Neural progenitor cell (in vitro differentiated cells): ENCODE measurements around the gene PCDH17. TPM values are rescaled to one million over a fixed set of nuclear protein-coding genes. Genes with fewer than 3 reads are reported as not detected.

Source experiments
- DNase-seq: peaks from one replicate; pipeline ENCODE4 v3.0.0-alpha.2; 2016; ENCODE audit warnings: low spot score
- H2AFZ ChIP-seq: fragments of 200-600 bp; sonication (generic); replicated peaks from 2 replicates; pipeline ENCODE4 v1.6.1; 2016; ENCODE audit warnings: antibody characterized with exemption
- H3F3A ChIP-seq: fragments of 200-600 bp; sonication (generic); 2 replicates; pipeline ENCODE4 v1.6.1; 2016; ENCODE audit warnings: antibody characterized with exemption, low read depth
- H3K27ac ChIP-seq: fragments of 200-600 bp; sonication (generic); 2 replicates; pipeline ENCODE4 v1.5.1; 2016; ENCODE audit warnings: mild to moderate bottlenecking
- H3K27me3 ChIP-seq: fragments of 200-600 bp; sonication (generic); 2 replicates; pipeline ENCODE4 v1.6.1; 2016; ENCODE audit warnings: mild to moderate bottlenecking, moderate library complexity
- H3K36me3 ChIP-seq: fragments of 200-600 bp; sonication (generic); 2 replicates; pipeline ENCODE4 v1.5.1; 2016
- H3K4me1 ChIP-seq: fragments of 200-600 bp; sonication (generic); 2 replicates; pipeline ENCODE4 v1.6.1; 2016; ENCODE audit warnings: mixed run types
- H3K4me2 ChIP-seq: fragments of 200-600 bp; sonication (generic); 2 replicates; pipeline ENCODE4 v1.6.1; 2016
- H3K4me3 ChIP-seq: fragments of 200-600 bp; sonication (generic); 2 replicates; pipeline ENCODE4 v1.5.1; 2016
- H3K79me2 ChIP-seq: fragments of 200-600 bp; sonication (generic); 2 replicates; pipeline ENCODE4 v1.6.1; 2016; ENCODE audit warnings: low read depth
- H3K9ac ChIP-seq: fragments of 200-600 bp; sonication (generic); 2 replicates; pipeline ENCODE4 v1.6.1; 2016
- H3K9me3 ChIP-seq: fragments of 200-600 bp; sonication (generic); 2 replicates; pipeline ENCODE4 v1.5.1; 2016; ENCODE audit warnings: low read depth
- H4K20me1 ChIP-seq: fragments of 200-600 bp; sonication (generic); 2 replicates; pipeline ENCODE4 v1.6.1; 2016; ENCODE audit warnings: low read depth
- H3K27ac Mint-ChIP-seq: 3 replicates; pipeline ENCODE4 v1.8.0; 2021; ENCODE audit warnings: mixed read lengths
- H3K27me3 Mint-ChIP-seq: 2 replicates; pipeline ENCODE4 v1.8.0; 2022; ENCODE audit warnings: low read depth, mild to moderate bottlenecking, inconsistent platforms, moderate library complexity, mixed read lengths; ENCODE audit not compliant: insufficient read depth
- H3K36me3 Mint-ChIP-seq: 3 replicates; pipeline ENCODE4 v1.8.0; 2021; ENCODE audit warnings: mixed read lengths
- H3K4me1 Mint-ChIP-seq: 3 replicates; pipeline ENCODE4 v1.8.0; 2021; ENCODE audit warnings: mixed read lengths
- H3K4me3 Mint-ChIP-seq: 3 replicates; pipeline ENCODE4 v1.8.0; 2021; ENCODE audit warnings: mild to moderate bottlenecking, moderate library complexity, mixed read lengths
- H3K9me3 Mint-ChIP-seq: 3 replicates; pipeline ENCODE4 v1.8.0; 2020; ENCODE audit warnings: mixed read lengths
- CTCF ChIP-seq: fragments of 200-600 bp; sonication (generic); IDR thresholded peaks from 2 replicates; pipeline ENCODE4 v1.5.1; 2017; ENCODE audit warnings: antibody characterized with exemption, mild to moderate bottlenecking
- EZH2 ChIP-seq: fragments of 200-600 bp; sonication (generic); IDR thresholded peaks from 2 replicates; pipeline ENCODE4 v1.6.1; 2017; ENCODE audit warnings: antibody characterized with exemption, mild to moderate bottlenecking, moderate library complexity
- EZH2phosphoT487 ChIP-seq: fragments of 200-600 bp; sonication (generic); IDR thresholded peaks from 2 replicates; pipeline ENCODE4 v1.6.1; 2017; ENCODE audit warnings: antibody characterized with exemption
- total RNA-seq: library from RNA; depleted of rRNA; stranded (reverse); fragments of >200 nt; gene quantifications from 2 replicates; pipeline ENCODE4 v1.2.3, GENCODE V29; 2015; ENCODE audit warnings: low replicate concordance

PCDH17 gene
- total RNA-seq, 1 donor from 2014 or later: 5.3 TPM

GRCh38 chr13:57704031-57704430 lies 72.5 kb downstream of the PCDH17 start:
- Mint-ChIP-seq H3K4me1 (no peaks in the 10 kb centered on the region), H3K4me3 (no peak overlapping the region), H3K36me3 (no peaks in the 10 kb centered on the region), H3K27me3 (no peaks in the 10 kb centered on the region), H3K9me3 (no peaks in the 10 kb centered on the region), H3K27ac (no peak overlapping the region)
- no peak for TF ChIP-seq CTCF
- TF ChIP-seq EZH2: no peak
- no peak for TF ChIP-seq EZH2phosphoT487
- no peak overlapping the region for H3K4me2 ChIP-seq
- H3K4me1 ChIP-seq: no peaks in the 10 kb centered on the region
- no peaks in the 10 kb centered on the region for H3K36me3 ChIP-seq
- H2AFZ ChIP-seq: no peak overlapping the region
- H3K9me3 ChIP-seq: no peaks in the 10 kb centered on the region
- H4K20me1 ChIP-seq: no peaks in the 10 kb centered on the region
- DNase-seq: no peak
- H3F3A ChIP-seq: no peaks in the 10 kb centered on the region
- H3K79me2 ChIP-seq: no peaks in the 10 kb centered on the region
- H3K9ac ChIP-seq: no peak overlapping the region
- H3K27me3 ChIP-seq: no peaks in the 10 kb centered on the region
- no peak overlapping the region for H3K4me3 ChIP-seq
- H3K27ac ChIP-seq: no peak overlapping the region

DNA sequence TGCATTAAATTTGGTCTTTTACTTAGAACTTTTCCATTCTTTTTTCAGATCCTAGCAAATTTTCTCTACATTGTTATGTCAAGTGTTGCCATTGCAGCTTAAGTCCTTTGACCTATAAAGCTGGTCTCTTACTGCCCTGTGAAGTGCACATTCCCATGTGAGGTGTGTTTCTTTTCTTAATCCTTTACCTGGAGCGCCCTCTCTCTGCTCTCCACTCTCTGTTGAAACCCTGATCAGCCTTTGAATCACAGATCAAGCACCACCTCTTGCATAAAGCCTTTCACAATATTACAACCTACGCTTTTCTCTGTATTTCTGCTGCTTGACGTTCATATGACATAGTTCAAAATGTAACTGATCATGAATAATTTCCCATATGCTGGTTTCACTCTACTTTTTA lies 84.8 kb downstream of the PCDH17 start:
- H3K79me2 ChIP-seq: no peaks in the 10 kb centered on the region
- no peak for DNase-seq
- TF ChIP-seq EZH2 (no peak), EZH2phosphoT487 (no peak), CTCF (peak; percentile 26)

DNA sequence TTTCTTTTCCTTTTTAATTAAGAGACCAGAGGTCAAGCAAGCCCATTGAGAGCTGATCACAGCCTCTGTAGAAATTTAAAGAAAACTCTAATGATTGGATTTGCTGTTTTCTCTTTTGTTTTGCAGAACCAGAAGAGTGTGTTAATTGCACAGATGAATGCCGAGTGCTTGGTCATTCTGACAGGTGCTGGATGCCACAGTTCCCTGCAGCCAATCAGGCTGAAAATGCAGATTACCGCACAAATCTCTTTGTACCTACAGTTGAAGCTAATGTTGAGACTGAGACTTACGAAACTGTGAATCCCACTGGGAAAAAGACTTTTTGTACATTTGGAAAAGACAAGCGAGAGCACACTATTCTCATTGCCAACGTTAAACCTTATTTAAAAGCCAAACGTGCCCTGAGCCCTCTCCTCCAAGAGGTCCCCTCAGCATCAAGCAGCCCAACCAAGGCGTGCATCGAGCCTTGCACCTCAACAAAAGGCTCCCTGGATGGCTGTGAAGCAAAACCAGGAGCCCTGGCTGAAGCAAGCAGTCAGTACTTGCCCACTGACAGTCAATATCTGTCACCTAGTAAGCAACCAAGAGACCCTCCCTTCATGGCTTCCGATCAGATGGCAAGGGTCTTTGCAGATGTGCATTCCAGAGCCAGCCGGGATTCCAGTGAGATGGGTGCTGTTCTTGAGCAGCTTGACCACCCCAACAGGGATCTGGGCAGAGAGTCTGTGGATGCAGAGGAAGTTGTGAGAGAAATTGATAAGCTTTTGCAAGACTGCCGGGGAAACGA lies 93.1 kb downstream of the PCDH17 start:
- Mint-ChIP-seq H3K4me3 (no peak overlapping the region), H3K27ac (no peak overlapping the region), H3K4me1 (no peaks in the 10 kb centered on the region), H3K27me3 (no peaks in the 10 kb centered on the region), H3K9me3 (no peaks in the 10 kb centered on the region), H3K36me3 (peaks cover 2% of the 10 kb centered on the region)
- Histone ChIP-seq H3K36me3 (no peaks in the 10 kb centered on the region), H3K27me3 (no peaks in the 10 kb centered on the region), H3K79me2 (no peaks in the 10 kb centered on the region), H3K4me1 (peaks cover 75% of the 10 kb centered on the region), H3K9ac (no peak overlapping the region), H2AFZ (no peak overlapping the region), H3K4me3 (peak overlapping the region; percentile 33), H3K9me3 (no peaks in the 10 kb centered on the region), H3K4me2 (peak overlapping the region; percentile 76), H4K20me1 (no peaks in the 10 kb centered on the region), H3K27ac (peak overlapping the region; percentile 99), H3F3A (peaks cover 47% of the 10 kb centered on the region)
- no peak for TF ChIP-seq EZH2
- peak; percentile 86 for DNase-seq

More for the DNA sequence above, 84.8 kb downstream of the PCDH17 start:
- H4K20me1 ChIP-seq: no peaks in the 10 kb centered on the region
- H2AFZ ChIP-seq: no peak overlapping the region
- Mint-ChIP-seq H3K36me3 (no peaks in the 10 kb centered on the region), H3K27me3 (no peaks in the 10 kb centered on the region), H3K9me3 (no peaks in the 10 kb centered on the region), H3K4me3 (no peak overlapping the region), H3K27ac (no peak overlapping the region), H3K4me1 (no peaks in the 10 kb centered on the region)
- H3K36me3 ChIP-seq: no peaks in the 10 kb centered on the region
- no peaks in the 10 kb centered on the region for H3K9me3 ChIP-seq
- no peak overlapping the region for H3K9ac ChIP-seq
- no peaks in the 10 kb centered on the region for H3F3A ChIP-seq
- H3K27ac ChIP-seq: no peak overlapping the region
- no peak overlapping the region for H3K4me2 ChIP-seq
- no peaks in the 10 kb centered on the region for H3K27me3 ChIP-seq
- H3K4me3 ChIP-seq: no peak overlapping the region
- H3K4me1 ChIP-seq: peaks cover 25% of the 10 kb centered on the region

GRCh38 chr13:57725480-57725879 lies 93.9 kb downstream of the PCDH17 start:
- Mint-ChIP-seq H3K9me3 (no peaks in the 10 kb centered on the region), H3K36me3 (peaks cover 2% of the 10 kb centered on the region), H3K4me1 (no peaks in the 10 kb centered on the region), H3K27ac (no peak overlapping the region), H3K4me3 (no peak overlapping the region), H3K27me3 (no peaks in the 10 kb centered on the region)
- Histone ChIP-seq H3K27ac (peak overlapping the region; percentile 99), H3K4me1 (peaks cover 73% of the 10 kb centered on the region), H3K79me2 (no peaks in the 10 kb centered on the region), H3K9ac (no peak overlapping the region), H4K20me1 (no peaks in the 10 kb centered on the region), H3K9me3 (no peaks in the 10 kb centered on the region), H3K4me3 (peak overlapping the region; percentile 33), H3F3A (peaks cover 47% of the 10 kb centered on the region), H3K27me3 (no peaks in the 10 kb centered on the region), H3K36me3 (no peaks in the 10 kb centered on the region), H2AFZ (no peak overlapping the region), H3K4me2 (peak overlapping the region; percentile 76)
- no peak for DNase-seq
- TF ChIP-seq CTCF (no peak), EZH2 (no peak), EZH2phosphoT487 (no peak)
